ENCODE results near the gene EFL1. TPM values are rescaled to one million over a fixed set of nuclear protein-coding genes. Genes with fewer than 3 reads are reported as not detected.

Gene EFL1
- total and polyA plus RNA-seq, 4 donors = 5.5 to 15.1 (median 10.3) TPM

DNA sequence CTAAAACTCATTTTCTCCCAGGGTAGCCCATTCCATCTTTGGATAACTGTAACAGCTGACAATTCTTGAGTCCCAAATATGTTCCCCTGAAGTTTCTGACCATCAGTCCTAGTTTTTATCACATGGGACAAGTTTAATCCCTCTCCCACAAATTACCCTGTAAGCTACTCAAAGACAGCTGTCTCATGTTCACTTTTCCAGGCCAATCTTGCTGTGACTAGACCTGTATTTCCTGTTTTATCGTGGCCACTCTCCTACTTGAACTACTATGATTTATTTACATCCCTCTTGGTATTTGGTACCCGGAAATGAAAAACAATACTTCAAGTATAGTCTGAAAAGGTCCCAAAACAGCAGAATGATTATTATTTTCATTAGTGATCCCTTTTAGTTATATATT, 121.6 kb downstream of the EFL1 start:
- WGBS, 2 donors = 55 to 69% methylated on average over 2 of the region's 2 CpGs
- DNase-seq (no peak), ATAC-seq (ENCODE audit: low FRiP score) (no peak)
- no peaks in the 10 kb centered on the region for H3K9me3 ChIP-seq (ENCODE audit: control insufficient read depth, low read length)
- no peaks in the 10 kb centered on the region for H3K36me3 ChIP-seq (ENCODE audit: control insufficient read depth in 1 of 2, insufficient read depth in 2 of 2, low read length in 1 of 2)
- H3K4me1 ChIP-seq (ENCODE audit: control insufficient read depth in 1 of 2, insufficient read depth in 2 of 2, low read length in 2 of 2) = no peaks in the 10 kb centered on the region
- no peaks in the 10 kb centered on the region for H3K27me3 ChIP-seq (ENCODE audit: control insufficient read depth in 1 of 2, insufficient read depth in 2 of 2, low read length in 1 of 2)
- no peak overlapping the region for H3K27ac ChIP-seq (ENCODE audit: low read depth in 1 of 2, low read length in 2 of 2)
- no peak overlapping the region for H3K4me3 ChIP-seq (ENCODE audit: low read length in 2 of 2)
- intact Hi-C loops (cut with DNase I) = no loop called here

DNA sequence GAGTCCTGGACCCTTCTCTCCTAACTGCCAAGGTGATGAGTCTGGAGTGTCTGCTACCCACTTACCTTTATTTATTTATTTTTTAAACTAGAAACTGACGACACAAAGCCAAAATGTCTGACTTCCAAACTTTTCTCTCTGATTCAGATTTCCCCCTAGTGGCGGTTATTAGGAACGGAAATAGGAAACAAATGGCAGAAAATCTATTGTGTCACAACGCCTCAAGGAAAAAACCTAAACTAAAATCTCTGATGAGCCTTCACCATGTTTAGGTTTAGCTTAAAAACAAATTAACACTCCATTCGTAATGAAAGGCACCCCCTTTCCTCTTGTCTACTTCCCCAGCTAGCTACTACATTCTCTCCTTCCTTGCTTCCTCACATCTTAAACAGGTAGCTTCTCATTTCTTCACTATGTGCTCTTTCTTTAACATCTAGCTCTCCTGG, 122.7 kb downstream of the EFL1 start:
- 1 to 5% methylated on average over 5 of the region's 5 CpGs for WGBS, 2 donors
- DNase-seq (no peak), ATAC-seq (ENCODE audit: low FRiP score) (no peak)
- no peaks in the 10 kb centered on the region for H3K9me3 ChIP-seq (ENCODE audit: control insufficient read depth, low read length)
- no peaks in the 10 kb centered on the region for H3K36me3 ChIP-seq (ENCODE audit: control insufficient read depth in 1 of 2, insufficient read depth in 2 of 2, low read length in 1 of 2)
- H3K27me3 ChIP-seq (ENCODE audit: control insufficient read depth in 1 of 2, insufficient read depth in 2 of 2, low read length in 1 of 2) = no peaks in the 10 kb centered on the region
- intact Hi-C loops (cut with DNase I) = loop anchor here in 1 of 2 donors (2.0 kb wide), 1 partner anchor 659 kb away; no protein-coding TSS in a partner anchor
- H3K4me1 ChIP-seq (ENCODE audit: control insufficient read depth in 1 of 2, insufficient read depth in 2 of 2, low read length in 2 of 2) = no peaks in the 10 kb centered on the region
- H3K27ac ChIP-seq (ENCODE audit: low read depth in 1 of 2, low read length in 2 of 2) = no peak overlapping the region
- H3K4me3 ChIP-seq (ENCODE audit: low read length in 2 of 2) = no peak overlapping the region

DNA sequence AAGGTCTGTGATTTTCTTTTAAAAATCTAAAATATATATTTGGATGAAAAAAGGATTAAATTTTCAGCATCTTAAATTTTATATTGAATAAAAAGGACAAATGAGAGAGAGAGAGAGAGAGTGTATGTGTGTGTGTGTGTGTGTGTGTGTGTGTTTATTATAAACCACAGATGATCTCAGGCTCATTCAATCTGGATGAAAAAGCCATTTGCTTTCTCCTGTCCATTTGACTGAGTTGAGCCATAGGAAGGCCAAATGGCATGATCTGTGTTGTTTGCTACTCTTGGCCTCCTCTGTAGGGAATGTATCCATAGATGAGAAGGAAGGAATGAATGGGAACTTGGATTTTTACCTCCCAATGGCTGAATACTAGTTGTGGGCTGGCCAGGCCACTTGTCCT, 124.2 kb downstream of the EFL1 start:
- H3K4me1 ChIP-seq (ENCODE audit: control insufficient read depth in 1 of 2, insufficient read depth in 2 of 2, low read length in 2 of 2) = no peaks in the 10 kb centered on the region
- no peak overlapping the region for H3K27ac ChIP-seq (ENCODE audit: low read depth in 1 of 2, low read length in 2 of 2)
- no peaks in the 10 kb centered on the region for H3K9me3 ChIP-seq (ENCODE audit: control insufficient read depth, low read length)
- H3K36me3 ChIP-seq (ENCODE audit: control insufficient read depth in 1 of 2, insufficient read depth in 2 of 2, low read length in 1 of 2) = no peaks in the 10 kb centered on the region
- DNase-seq (no peak), ATAC-seq (ENCODE audit: low FRiP score) (no peak)
- intact Hi-C loops (cut with DNase I) = loop anchor here in 1 of 2 donors (2.0 kb wide), 1 partner anchor 658 kb away; no protein-coding TSS in a partner anchor
- no peak overlapping the region for H3K4me3 ChIP-seq (ENCODE audit: low read length in 2 of 2)
- no peaks in the 10 kb centered on the region for H3K27me3 ChIP-seq (ENCODE audit: control insufficient read depth in 1 of 2, insufficient read depth in 2 of 2, low read length in 1 of 2)

DNA sequence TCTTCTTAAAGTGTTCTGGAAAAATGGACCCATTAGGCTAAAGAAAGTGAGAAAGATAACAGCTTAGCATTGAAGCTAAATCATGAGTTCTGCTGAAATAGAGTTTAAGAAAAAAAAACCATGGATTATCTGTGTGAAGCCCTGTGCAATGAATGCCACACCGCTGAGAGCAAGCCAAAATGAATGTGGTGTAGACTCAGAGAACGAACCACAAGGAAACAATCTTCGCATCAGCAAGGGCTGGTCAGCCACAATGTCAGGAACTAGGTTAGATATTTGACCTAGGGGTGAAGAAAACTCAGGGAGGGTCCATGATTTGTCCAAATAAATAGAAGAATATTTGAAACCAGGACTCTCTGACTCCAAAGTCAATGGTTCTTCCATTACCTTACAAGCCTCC, 125.3 kb downstream of the EFL1 start:
- no peaks in the 10 kb centered on the region for H3K4me1 ChIP-seq (ENCODE audit: control insufficient read depth in 1 of 2, insufficient read depth in 2 of 2, low read length in 2 of 2)
- intact Hi-C loops (cut with DNase I) = no loop called here

DNA sequence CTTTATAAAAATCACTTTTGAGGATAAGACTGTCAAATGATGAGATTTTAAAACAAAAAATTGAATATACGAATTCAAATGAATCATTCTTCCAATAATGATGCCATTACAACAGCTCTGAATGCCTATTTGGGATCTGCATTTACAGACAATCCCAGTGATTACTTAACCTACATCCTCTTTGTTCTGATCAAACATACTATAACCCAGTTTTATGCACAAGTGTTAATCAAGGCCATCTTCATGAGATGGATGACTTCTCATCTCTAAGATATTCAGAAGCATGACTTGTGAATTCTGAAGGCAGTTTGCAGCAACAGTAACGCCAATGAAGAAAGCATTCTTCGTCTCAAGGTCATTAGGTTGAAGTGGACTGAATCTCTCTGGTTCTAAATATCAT, 126.4 kb downstream of the EFL1 start:
- H3K9me3 ChIP-seq (ENCODE audit: control insufficient read depth, low read length) = no peaks in the 10 kb centered on the region
- H3K27me3 ChIP-seq (ENCODE audit: control insufficient read depth in 1 of 2, insufficient read depth in 2 of 2, low read length in 1 of 2) = no peaks in the 10 kb centered on the region
- WGBS, 2 donors = 93 to 94% methylated on average over 3 of the region's 3 CpGs
- H3K36me3 ChIP-seq (ENCODE audit: control insufficient read depth in 1 of 2, insufficient read depth in 2 of 2, low read length in 1 of 2) = peaks cover 0 to 2% of the 10 kb centered on the region in 2 donors
- intact Hi-C loops (cut with DNase I) = no loop called here
- no peak overlapping the region for H3K4me3 ChIP-seq (ENCODE audit: low read length in 2 of 2)
- no peaks in the 10 kb centered on the region for H3K4me1 ChIP-seq (ENCODE audit: control insufficient read depth in 1 of 2, insufficient read depth in 2 of 2, low read length in 2 of 2)
- ATAC-seq (ENCODE audit: low FRiP score) = no peak
- no peak overlapping the region for H3K27ac ChIP-seq (ENCODE audit: low read depth in 1 of 2, low read length in 2 of 2)
- no peak for DNase-seq

More for the DNA sequence above, 125.3 kb downstream of the EFL1 start:
- Histone ChIP-seq H3K27me3 (ENCODE audit: control insufficient read depth in 1 of 2, insufficient read depth in 2 of 2, low read length in 1 of 2) (no peaks in the 10 kb centered on the region), H3K27ac (ENCODE audit: low read depth in 1 of 2, low read length in 2 of 2) (no peak overlapping the region), H3K36me3 (ENCODE audit: control insufficient read depth in 1 of 2, insufficient read depth in 2 of 2, low read length in 1 of 2) (no peaks in the 10 kb centered on the region), H3K9me3 (ENCODE audit: control insufficient read depth, low read length) (no peaks in the 10 kb centered on the region), H3K4me3 (ENCODE audit: low read length in 2 of 2) (no peak overlapping the region)
- no peak for ATAC-seq (ENCODE audit: low FRiP score)
- no peak for DNase-seq
- 94 to 97% methylated on average over 3 of the region's 3 CpGs for WGBS, 2 donors

DNA sequence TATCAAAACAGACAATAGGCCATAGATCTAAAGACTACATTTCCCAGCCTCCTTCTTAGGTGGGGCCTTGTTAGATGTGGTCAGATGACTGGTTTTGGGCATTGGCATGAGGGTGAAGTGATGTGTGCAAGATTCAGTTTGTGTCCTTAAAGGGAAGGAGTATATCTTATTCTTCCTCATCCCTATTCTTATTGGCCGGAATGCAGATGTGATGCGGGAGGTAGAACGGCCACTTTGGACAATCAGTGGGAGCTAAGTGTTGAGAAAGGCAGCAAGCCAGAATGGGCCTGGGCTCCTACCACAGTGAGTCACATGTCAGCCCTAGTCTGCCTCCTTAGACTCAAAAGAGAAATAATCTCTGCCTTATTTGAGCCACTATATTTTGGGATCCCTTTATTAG, 126.9 kb downstream of the EFL1 start:
- H3K4me3 ChIP-seq (ENCODE audit: low read length in 2 of 2) = no peak overlapping the region
- WGBS, 2 donors = 67 to 68% methylated on average over 3 of the region's 3 CpGs
- no peak overlapping the region for H3K27ac ChIP-seq (ENCODE audit: low read depth in 1 of 2, low read length in 2 of 2)
- H3K4me1 ChIP-seq (ENCODE audit: control insufficient read depth in 1 of 2, insufficient read depth in 2 of 2, low read length in 2 of 2) = no peaks in the 10 kb centered on the region
- DNase-seq (no peak), ATAC-seq (ENCODE audit: low FRiP score) (no peak)
- H3K9me3 ChIP-seq (ENCODE audit: control insufficient read depth, low read length) = no peaks in the 10 kb centered on the region
- intact Hi-C loops (cut with DNase I) = no loop called here
- H3K27me3 ChIP-seq (ENCODE audit: control insufficient read depth in 1 of 2, insufficient read depth in 2 of 2, low read length in 1 of 2) = no peaks in the 10 kb centered on the region
- peaks cover 0 to 2% of the 10 kb centered on the region in 2 donors for H3K36me3 ChIP-seq (ENCODE audit: control insufficient read depth in 1 of 2, insufficient read depth in 2 of 2, low read length in 1 of 2)

DNA sequence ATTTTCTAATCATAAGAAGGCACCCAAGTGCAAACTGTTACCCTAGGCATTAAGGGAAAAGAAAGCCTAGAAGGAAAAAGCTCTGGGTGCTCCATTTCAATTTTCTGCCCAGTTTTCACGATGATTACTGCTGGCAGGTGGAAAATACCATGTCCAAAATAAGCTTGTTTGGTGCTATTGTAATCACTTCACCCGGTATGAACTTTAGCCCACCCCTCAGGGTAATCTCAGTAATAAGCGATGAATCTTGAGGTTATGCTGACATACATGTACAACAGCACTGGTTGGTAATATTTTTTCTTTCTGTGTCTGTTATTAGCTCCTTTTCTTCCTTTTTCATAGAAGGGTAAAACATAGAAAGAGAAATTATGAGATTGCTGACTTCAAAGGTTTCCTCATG, 128.1 kb downstream of the EFL1 start:
- Histone ChIP-seq H3K27ac (ENCODE audit: low read depth in 1 of 2, low read length in 2 of 2) (no peak overlapping the region), H3K9me3 (ENCODE audit: control insufficient read depth, low read length) (no peaks in the 10 kb centered on the region), H3K36me3 (ENCODE audit: control insufficient read depth in 1 of 2, insufficient read depth in 2 of 2, low read length in 1 of 2) (peaks cover 0 to 2% of the 10 kb centered on the region in 2 donors), H3K4me1 (ENCODE audit: control insufficient read depth in 1 of 2, insufficient read depth in 2 of 2, low read length in 2 of 2) (no peaks in the 10 kb centered on the region), H3K27me3 (ENCODE audit: control insufficient read depth in 1 of 2, insufficient read depth in 2 of 2, low read length in 1 of 2) (no peaks in the 10 kb centered on the region), H3K4me3 (ENCODE audit: low read length in 2 of 2) (no peak overlapping the region)
- ATAC-seq (ENCODE audit: low FRiP score) = no peak
- no peak for DNase-seq
- intact Hi-C loops (cut with DNase I) = no loop called here
- 72 to 82% methylated on average over 3 of the region's 3 CpGs for WGBS, 2 donors

DNA sequence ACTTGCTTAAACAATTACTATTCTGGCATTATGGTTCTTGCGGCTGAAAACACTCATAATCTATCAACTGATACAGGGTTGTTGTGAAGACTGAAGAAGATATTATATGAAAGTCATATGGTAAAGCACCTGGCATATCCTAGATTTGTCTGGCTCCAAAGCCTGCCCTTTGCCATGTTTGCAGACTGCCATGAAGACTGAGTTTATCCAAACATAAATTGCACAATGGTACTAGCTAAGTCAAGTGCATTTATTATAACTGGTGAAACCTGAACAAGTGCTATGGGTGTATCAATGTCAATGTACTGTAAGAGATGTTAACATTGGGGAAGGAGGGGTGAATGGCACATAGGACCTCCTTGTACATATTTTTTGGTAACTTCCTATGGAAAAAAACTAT, 129.3 kb downstream of the EFL1 start:
- Histone ChIP-seq H3K27ac (ENCODE audit: low read depth in 1 of 2, low read length in 2 of 2) (no peak overlapping the region), H3K4me3 (ENCODE audit: low read length in 2 of 2) (no peak overlapping the region), H3K4me1 (ENCODE audit: control insufficient read depth in 1 of 2, insufficient read depth in 2 of 2, low read length in 2 of 2) (no peaks in the 10 kb centered on the region), H3K36me3 (ENCODE audit: control insufficient read depth in 1 of 2, insufficient read depth in 2 of 2, low read length in 1 of 2) (peaks cover 0 to 2% of the 10 kb centered on the region in 2 donors), H3K9me3 (ENCODE audit: control insufficient read depth, low read length) (no peaks in the 10 kb centered on the region), H3K27me3 (ENCODE audit: control insufficient read depth in 1 of 2, insufficient read depth in 2 of 2, low read length in 1 of 2) (no peaks in the 10 kb centered on the region)
- ATAC-seq (ENCODE audit: low FRiP score) = no peak
- 96 to 99% methylated on average over 1 of the region's 1 CpG for WGBS, 2 donors
- DNase-seq = no peak
- intact Hi-C loops (cut with DNase I) = no loop called here

DNA sequence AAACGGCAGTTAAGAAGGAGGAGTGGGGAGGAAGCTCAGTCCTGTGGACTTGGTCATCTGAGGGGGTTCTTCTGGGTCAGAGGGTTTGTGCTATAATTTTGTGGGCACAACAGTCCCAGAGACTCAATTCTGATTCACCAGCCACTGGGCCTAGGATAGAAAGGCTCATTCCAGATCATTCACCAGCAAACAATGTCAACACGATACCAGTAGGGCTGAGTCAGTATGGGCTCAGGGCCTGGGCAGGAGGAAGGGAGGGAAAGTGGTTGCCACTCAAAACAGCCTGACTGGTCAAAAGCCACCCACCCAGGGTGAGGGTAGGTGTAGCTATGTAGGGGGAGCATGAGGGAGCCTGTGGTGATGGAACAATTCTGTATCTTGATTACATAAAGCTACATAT, 129.8 kb downstream of the EFL1 start:
- ATAC-seq (ENCODE audit: low FRiP score) (no peak), DNase-seq (no peak)
- no peaks in the 10 kb centered on the region for H3K4me1 ChIP-seq (ENCODE audit: control insufficient read depth in 1 of 2, insufficient read depth in 2 of 2, low read length in 2 of 2)
- no peaks in the 10 kb centered on the region for H3K9me3 ChIP-seq (ENCODE audit: control insufficient read depth, low read length)
- intact Hi-C loops (cut with DNase I) = no loop called here
- H3K4me3 ChIP-seq (ENCODE audit: low read length in 2 of 2) = no peak overlapping the region
- H3K27me3 ChIP-seq (ENCODE audit: control insufficient read depth in 1 of 2, insufficient read depth in 2 of 2, low read length in 1 of 2) = no peaks in the 10 kb centered on the region
- peaks cover 0 to 2% of the 10 kb centered on the region in 2 donors for H3K36me3 ChIP-seq (ENCODE audit: control insufficient read depth in 1 of 2, insufficient read depth in 2 of 2, low read length in 1 of 2)
- 32 to 47% methylated on average over 2 of the region's 2 CpGs for WGBS, 2 donors
- no peak overlapping the region for H3K27ac ChIP-seq (ENCODE audit: low read depth in 1 of 2, low read length in 2 of 2)
